ENCODE measurements around the gene DGKG. TPM values are rescaled to one million over a fixed set of nuclear protein-coding genes. Genes with fewer than 3 reads are reported as not detected.

The DGKG gene
- polyA plus RNA-seq, 1 of the 3 experiments (the other 2 are of a cell fraction): 0.12 TPM

DNA sequence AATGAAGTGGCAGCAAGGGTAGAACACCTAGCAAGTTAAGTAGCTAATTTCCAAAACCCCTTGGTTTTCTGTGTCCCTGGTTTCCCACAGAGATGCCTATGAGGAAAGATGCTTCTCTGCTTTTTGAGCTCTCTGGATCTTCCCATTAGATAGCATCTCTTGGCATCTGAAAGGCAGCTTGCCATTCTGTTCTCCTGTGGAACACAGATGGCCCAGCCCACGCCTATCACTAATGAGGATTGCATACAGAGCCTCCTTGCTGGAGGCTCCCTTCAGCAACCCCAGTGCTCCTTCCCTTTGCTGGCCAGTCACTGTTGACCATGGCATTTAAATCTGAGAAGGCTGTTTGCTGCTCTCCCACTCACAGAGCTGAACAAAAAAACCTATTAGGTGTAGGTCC is 218.8 kb downstream of the DGKG start:
- H3K4me3 ChIP-seq (ENCODE audit: low read depth in 2 of 2, low read length in 1 of 2): no peak overlapping the region
- H3K36me3 ChIP-seq (replicated peaks in 1 of 2; ENCODE audit: control insufficient read depth in 1 of 2, insufficient read depth in 2 of 2, low read length in 1 of 2): no peaks in the 10 kb centered on the region
- H3K9me2 ChIP-seq: no peaks in the 10 kb centered on the region
- no peaks in the 10 kb centered on the region for H3F3A ChIP-seq (replicated peaks; ENCODE audit: insufficient read depth)
- DNase-seq: peak; percentile 62
- ChIA-PET POLR2A (interaction anchor here (0.6 kb wide), 1 partner anchor 22 kb away, joined by 3 read pairs; no protein-coding TSS in a partner anchor), CTCF (interaction anchor here (0.7 kb wide), 1 partner anchor 118 kb away, joined by 3 read pairs; no protein-coding TSS in a partner anchor)
- H3K9ac ChIP-seq: no peak overlapping the region
- no peak overlapping the region for H2AFZ ChIP-seq (ENCODE audit: low read depth)
- H3K4me2 ChIP-seq: no peak overlapping the region
- no peaks in the 10 kb centered on the region for H3K9me3 ChIP-seq
- H4K20me1 ChIP-seq (ENCODE audit: insufficient read depth): no peaks in the 10 kb centered on the region
- peak; percentile 84 for TF ChIP-seq GATA2 (CRISPR knock-in tag; IDR thresholded peaks at IDR 0.05)
- TF ChIP-seq MEF2A (IDR thresholded peaks at IDR 0.05; ENCODE audit: borderline replicate concordance, low read depth): no peak
- TF ChIP-seq, protein P1, sequence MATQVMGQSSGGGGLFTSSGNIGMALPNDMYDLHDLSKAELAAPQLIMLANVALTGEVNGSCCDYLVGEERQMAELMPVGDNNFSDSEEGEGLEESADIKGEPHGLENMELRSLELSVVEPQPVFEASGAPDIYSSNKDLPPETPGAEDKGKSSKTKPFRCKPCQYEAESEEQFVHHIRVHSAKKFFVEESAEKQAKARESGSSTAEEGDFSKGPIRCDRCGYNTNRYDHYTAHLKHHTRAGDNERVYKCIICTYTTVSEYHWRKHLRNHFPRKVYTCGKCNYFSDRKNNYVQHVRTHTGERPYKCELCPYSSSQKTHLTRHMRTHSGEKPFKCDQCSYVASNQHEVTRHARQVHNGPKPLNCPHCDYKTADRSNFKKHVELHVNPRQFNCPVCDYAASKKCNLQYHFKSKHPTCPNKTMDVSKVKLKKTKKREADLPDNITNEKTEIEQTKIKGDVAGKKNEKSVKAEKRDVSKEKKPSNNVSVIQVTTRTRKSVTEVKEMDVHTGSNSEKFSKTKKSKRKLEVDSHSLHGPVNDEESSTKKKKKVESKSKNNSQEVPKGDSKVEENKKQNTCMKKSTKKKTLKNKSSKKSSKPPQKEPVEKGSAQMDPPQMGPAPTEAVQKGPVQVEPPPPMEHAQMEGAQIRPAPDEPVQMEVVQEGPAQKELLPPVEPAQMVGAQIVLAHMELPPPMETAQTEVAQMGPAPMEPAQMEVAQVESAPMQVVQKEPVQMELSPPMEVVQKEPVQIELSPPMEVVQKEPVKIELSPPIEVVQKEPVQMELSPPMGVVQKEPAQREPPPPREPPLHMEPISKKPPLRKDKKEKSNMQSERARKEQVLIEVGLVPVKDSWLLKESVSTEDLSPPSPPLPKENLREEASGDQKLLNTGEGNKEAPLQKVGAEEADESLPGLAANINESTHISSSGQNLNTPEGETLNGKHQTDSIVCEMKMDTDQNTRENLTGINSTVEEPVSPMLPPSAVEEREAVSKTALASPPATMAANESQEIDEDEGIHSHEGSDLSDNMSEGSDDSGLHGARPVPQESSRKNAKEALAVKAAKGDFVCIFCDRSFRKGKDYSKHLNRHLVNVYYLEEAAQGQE (IDR thresholded peaks at IDR 0.05; ENCODE audit: low read depth, low read length): no peak
- TF ChIP-seq SIN3A (IDR thresholded peaks at IDR 0.05; ENCODE audit: borderline replicate concordance, low read depth, low read length): no peak
- no peak for TF ChIP-seq TAF1 (IDR thresholded peaks at IDR 0.05; ENCODE audit: borderline replicate concordance, low read depth, low read length)
- TF ChIP-seq RCOR1 (IDR thresholded peaks at IDR 0.05; ENCODE audit: low read length): peak; percentile 32; the same call in 1 of the 2 replicates
- no peak for TF ChIP-seq NRF1 (IDR thresholded peaks at IDR 0.05; ENCODE audit: low read depth, low read length)
- peak in 1 of 2 experiments; percentile 35; a peak in 1 of 4 replicates for TF ChIP-seq EP300 (IDR thresholded peaks at IDR 0.05; ENCODE audit: borderline replicate concordance in 1 of 2, low read depth in 1 of 2, low read length in 1 of 2)
- TF ChIP-seq POLR2AphosphoS5 (IDR thresholded peaks at IDR 0.05; ENCODE audit: low read depth, low read length): no peak
- 6% methylated on average over 1 of the region's 1 CpG for WGBS (ENCODE audit: low lambda C conversion rate)
- H3K4me1 ChIP-seq (ENCODE audit: control insufficient read depth in 1 of 2, insufficient read depth in 2 of 2, low read depth in 1 of 2, low read length in 1 of 2): peaks cover 0 to 7% of the 10 kb centered on the region in 2 experiments; a peak in 2 of 4 replicates
- no peaks in the 10 kb centered on the region for H3K79me2 ChIP-seq (ENCODE audit: insufficient read depth)
- no peak overlapping the region for H3K27ac ChIP-seq (ENCODE audit: low read depth in 2 of 2, low read length in 1 of 2)
- peaks cover 6% of the 10 kb centered on the region; the same call in 1 of the 2 replicates for H3K27me3 ChIP-seq (ENCODE audit: insufficient read depth)

DNA sequence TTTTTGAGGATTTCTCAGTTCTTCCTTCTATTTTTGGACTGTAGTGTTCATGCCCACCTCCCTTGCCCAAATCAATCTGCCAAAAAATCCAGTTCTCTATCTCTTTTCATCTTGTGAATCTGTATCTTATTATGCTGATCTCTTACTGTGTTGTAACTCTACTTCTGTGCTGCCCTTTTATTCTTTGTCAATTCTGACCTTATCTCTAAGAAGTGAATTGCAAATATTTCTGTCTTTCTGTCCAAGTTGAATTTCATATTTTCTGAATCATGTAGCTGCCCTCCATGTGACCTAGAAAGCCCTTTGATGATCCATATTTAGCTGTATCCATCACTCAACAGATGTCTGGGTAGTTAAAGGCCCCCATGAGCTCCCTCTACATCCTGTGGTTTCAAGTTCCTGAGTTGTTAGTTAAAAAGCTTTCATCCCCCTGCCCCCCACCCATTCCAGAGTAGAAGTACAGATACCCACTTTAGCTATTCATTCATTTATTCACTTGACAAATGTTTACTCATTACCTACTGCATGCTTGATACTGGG is 219.6 kb downstream of the DGKG start:
- H3F3A ChIP-seq (replicated peaks; ENCODE audit: insufficient read depth): no peaks in the 10 kb centered on the region
- H3K36me3 ChIP-seq (replicated peaks in 1 of 2; ENCODE audit: control insufficient read depth in 1 of 2, insufficient read depth in 2 of 2, low read length in 1 of 2): no peaks in the 10 kb centered on the region
- ChIA-PET POLR2A (no interaction called here), CTCF (interaction anchor here (0.7 kb wide), 1 partner anchor 117 kb away, joined by 3 read pairs; no protein-coding TSS in a partner anchor)
- no peaks in the 10 kb centered on the region for H3K9me2 ChIP-seq
- peaks cover 6% of the 10 kb centered on the region; the same call in 1 of the 2 replicates for H3K27me3 ChIP-seq (ENCODE audit: insufficient read depth)
- H3K4me1 ChIP-seq (ENCODE audit: control insufficient read depth in 1 of 2, insufficient read depth in 2 of 2, low read depth in 1 of 2, low read length in 1 of 2): peaks cover 0 to 7% of the 10 kb centered on the region in 2 experiments; a peak in 2 of 4 replicates
- no peak overlapping the region for H3K27ac ChIP-seq (ENCODE audit: low read depth in 2 of 2, low read length in 1 of 2)
- no peak overlapping the region for H3K9ac ChIP-seq
- TF ChIP-seq SMC3 (IDR thresholded peaks at IDR 0.05; ENCODE audit: low read depth, low read length) (no peak), SIN3A (IDR thresholded peaks at IDR 0.05; ENCODE audit: borderline replicate concordance, low read depth, low read length) (no peak), TCF12 (IDR thresholded peaks at IDR 0.05) (no peak), NFIC (IDR thresholded peaks at IDR 0.05; ENCODE audit: borderline replicate concordance) (no peak), ELF1 (IDR thresholded peaks at IDR 0.05) (no peak), NRF1 (IDR thresholded peaks at IDR 0.05; ENCODE audit: low read depth, low read length) (no peak)
- TF ChIP-seq, protein P1 (IDR thresholded peaks at IDR 0.05; ENCODE audit: low read depth, low read length): no peak
- no peak overlapping the region for H3K4me3 ChIP-seq (ENCODE audit: low read depth in 2 of 2, low read length in 1 of 2)
- H2AFZ ChIP-seq (ENCODE audit: low read depth): no peak overlapping the region
- H4K20me1 ChIP-seq (ENCODE audit: insufficient read depth): no peaks in the 10 kb centered on the region
- H3K79me2 ChIP-seq (ENCODE audit: insufficient read depth): no peaks in the 10 kb centered on the region
- H3K4me2 ChIP-seq: no peak overlapping the region
- no peak for DNase-seq
- no peaks in the 10 kb centered on the region for H3K9me3 ChIP-seq
